KBM-7 (cell line): ENCODE data around the gene BLTP3A.

ENCODE experiments used
- DNase-seq: peaks from one replicate; pipeline ENCODE4 v3.0.0-alpha.2; 2015
- in situ Hi-C: fragments of 300-500 bp; cut with MboI; formaldehyde crosslinking; loops from 2 replicates; pipeline ENCODE4 v1.14.3; 2020; ENCODE audit warnings: low sequenced_read_pairs, low pct_unique_long_range_greater_than_20kb, mixed read lengths

The BLTP3A gene

DNA sequence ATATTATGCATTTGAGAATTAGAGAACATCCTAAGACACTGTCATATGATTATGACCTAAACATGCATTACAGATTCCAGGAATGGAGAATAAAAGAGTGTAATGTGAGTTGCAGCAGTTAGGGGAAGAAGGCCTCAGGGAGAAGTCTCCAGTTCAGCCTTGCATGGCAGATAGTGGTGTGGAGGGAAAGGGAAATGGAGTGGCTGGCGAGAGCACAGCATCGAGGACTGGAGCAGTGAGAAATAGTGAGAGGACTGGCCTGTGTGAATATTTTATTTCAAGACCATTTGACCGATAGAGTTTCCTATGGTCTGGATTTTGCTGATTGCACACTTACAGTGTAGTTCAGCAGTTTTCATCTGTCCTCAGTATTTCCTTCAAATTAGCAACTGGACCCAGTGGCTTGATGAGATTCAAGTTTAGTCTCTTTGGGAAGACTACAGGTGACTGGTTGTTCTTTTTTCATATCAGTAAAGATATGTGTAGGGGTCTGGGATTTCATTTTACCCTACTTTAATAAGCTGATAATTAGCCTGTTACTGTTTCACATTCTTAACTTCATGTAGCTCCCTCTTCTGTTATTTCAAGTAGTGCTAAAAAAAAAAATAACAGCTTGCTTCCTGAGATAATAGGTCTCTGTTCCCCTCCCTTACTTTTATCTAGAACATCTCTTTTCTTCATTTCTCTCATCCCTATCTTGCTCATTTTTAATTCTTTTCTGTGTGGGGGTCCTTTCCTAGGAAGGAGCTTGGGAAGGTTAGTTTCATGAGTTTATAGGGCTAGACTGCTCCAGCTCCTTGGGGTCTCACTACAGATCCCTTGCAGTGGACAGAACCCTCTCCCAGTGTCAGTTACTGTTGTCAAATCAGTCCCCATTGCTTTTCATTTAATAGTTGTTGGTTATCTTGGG lies 27.9 kb downstream of the BLTP3A start:
- in situ Hi-C loops: no loop called here
- DNase-seq: no peak

DNA sequence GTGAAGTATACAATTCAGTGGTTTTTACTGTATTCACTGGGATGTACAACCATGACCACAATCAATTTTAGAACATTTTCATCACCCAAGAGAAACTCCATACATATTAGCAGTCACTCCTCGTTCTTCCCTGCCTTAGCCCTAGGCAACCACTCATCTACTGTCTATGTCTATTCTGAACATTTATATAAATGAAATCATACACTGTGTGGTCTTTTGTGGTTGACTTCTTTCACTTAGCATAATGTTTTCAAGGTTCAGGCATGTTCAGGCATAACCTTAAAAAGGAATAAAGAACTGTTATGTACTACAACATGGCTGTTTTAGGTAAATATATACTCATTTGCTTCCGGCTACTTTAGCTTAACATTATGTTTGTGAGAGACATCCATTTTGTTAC lies 37.3 kb downstream of the BLTP3A start:
- in situ Hi-C loops: no loop called here
- DNase-seq: no peak

DNA sequence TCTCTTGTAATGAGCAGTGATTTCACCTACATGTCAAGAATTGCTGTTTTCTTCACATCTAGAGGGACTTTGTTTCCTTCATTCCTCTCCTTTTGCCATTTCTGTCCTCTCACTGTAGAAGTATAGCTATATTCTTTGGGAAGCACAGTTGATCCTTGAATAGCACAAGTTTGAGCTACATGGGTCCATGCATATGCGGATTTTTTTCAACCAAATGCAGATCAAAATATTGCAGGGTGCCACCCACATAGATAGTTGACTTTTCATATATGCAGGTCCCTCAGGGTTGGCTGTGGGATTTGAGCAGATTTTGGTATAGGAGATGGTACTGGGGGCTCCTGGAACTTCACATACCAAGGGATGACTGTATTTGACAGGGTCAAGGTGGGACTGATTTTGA lies 41.1 kb downstream of the BLTP3A start:
- no peak for DNase-seq
- in situ Hi-C loops: no loop called here

DNA sequence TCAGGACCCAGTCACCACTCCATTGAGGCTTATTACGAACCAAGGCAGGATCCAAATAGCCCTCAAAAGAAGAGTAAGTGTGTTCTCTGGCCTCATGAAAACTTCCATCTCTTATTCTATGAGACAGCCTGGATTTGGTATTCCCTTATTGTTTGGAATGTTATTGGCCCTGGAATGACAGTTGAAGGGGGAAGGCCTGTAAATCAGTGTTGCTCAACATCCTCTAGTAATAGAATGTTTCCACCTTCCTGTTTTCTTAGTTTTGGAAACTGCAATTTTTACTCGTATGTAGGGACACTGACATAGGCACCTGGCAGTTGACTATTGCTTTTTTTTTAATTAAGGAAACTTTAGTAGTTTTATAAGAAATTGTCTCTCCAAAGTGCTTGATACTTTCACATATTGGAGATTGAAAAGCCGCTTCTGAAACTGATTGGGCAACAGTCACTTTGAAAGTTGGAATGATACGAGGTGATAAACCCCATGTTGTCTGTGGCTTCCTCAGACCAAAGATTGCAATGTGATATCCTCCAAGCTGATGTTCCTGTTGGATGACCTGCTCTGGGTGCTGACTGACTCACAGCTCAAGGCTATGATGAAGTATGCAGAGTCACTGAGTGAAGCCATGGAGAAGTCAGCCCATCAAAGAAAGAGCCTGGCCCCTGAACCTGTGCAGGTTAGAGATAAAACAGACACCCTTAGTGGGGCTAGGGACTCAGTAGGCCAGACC lies 43.1 kb downstream of the BLTP3A start:
- DNase-seq: peak; percentile 47
- in situ Hi-C loops: no loop called here

DNA sequence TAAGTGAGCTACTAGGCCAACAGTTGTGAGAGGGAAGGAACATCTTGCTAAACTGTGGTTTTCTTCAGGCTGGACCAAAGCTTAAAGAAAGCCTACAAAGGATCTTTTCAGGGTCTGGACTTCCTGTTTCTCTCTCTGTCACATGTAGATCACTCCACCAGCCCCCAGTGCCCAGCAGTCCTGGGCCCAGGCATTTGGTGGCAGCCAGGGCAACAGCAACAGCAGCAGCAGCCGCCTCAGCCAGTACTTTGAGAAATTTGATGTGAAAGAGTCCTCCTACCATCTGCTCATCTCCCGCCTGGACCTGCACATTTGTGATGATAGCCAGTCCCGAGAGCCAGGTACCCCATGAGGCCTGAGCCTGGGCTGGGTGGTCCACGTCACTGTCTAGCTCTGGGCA lies 44.1 kb downstream of the BLTP3A start:
- in situ Hi-C loops: no loop called here
- DNase-seq: no peak

DNA sequence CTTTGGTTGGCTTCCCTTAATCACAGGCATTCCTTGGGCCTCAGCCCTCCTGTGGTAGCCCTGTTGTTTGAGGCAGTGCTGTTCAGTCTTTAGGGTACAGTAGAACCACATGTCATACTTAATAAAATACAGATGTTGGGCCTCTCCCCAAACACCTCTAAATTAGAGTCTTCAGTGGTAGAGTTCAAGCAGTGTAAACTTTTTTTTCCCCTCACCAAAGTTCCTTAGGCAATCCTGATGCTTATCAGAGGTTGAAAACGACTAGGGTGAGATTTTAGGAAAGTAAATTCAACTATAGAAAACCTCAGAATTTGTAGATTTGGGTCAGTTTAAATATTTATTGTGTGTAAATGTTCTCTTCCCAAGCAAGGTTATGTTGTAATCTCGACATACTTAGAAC lies 44.6 kb downstream of the BLTP3A start:
- DNase-seq: no peak
- in situ Hi-C loops: no loop called here

DNA sequence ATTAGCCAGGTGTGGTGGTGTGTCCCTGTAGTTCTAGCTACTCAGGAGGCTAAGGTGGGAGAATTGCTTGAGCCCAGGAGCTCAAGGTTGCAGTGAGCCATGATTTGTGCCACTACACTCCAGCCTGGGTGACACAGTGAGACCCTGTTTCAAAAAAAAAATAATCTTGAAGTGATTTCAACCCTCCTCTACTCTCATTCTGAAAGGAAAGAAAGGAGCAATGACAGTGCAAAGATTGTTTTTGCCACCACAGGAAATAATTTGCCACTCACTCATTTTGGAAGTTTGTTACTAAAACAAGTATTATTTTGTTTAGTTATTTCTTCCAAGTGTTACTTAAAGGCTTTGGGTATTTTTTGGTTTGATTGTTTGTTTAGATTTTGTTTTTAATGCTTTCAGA lies 45.6 kb downstream of the BLTP3A start:
- in situ Hi-C loops: no loop called here
- no peak for DNase-seq

DNA sequence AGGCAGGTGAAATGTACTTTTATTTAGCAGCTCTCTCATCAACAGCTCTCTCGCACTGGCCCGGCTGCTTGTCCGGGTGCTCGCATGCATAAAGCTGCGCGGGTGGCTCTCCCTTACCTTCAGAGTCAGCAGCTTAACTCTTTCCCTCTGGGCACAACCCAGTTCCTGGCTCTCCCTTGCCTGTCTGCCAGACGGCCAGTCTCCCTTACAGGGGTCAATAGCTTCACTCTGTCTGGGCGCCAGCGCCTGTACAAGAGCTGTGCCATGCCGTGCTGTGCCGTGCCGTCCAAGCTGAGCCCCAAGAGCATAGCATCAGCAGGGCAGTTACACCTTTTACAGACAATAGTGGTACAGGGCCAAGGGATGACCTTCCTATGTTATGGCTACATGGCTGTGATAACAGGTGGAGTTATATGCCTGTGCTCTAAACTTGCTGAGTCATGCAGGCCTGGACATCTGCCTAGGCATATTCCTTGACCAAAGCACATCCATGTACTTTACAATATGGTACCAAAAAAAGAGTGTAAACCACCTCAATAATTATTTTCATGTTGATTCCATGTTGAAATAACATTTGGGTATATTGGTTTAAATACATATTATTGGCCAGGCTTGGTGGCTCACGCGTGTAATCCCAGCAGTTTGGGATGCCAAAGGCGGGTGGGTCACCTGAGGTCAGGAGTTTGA lies 47.9 kb downstream of the BLTP3A start:
- in situ Hi-C loops: no loop called here
- no peak for DNase-seq
